ENCODE results near the gene GPR50. TPM values are rescaled to one million over a fixed set of nuclear protein-coding genes. Genes with fewer than 3 reads are reported as not detected.

The GPR50 gene
- total RNA-seq, 1 experiment from 2014 or later, result not detected

- BruUV-seq (replicated peaks), result no TSS peak
- H3K9me3 Mint-ChIP-seq (ENCODE audit: low read depth, unreplicated experiment), result peaks cover 4% of the 10 kb centered on the region
- intact Hi-C loops (cut with micrococcal nuclease; ENCODE audit: unreplicated experiment), result no loop called here
- no peak overlapping the region for H3K27ac Mint-ChIP-seq (ENCODE audit: unreplicated experiment)
- peaks cover 46% of the 10 kb centered on the region for H3K27me3 Mint-ChIP-seq (ENCODE audit: unreplicated experiment)
- H3K36me3 Mint-ChIP-seq (ENCODE audit: insufficient read depth, unreplicated experiment), result no peaks in the 10 kb centered on the region
- H3K4me3 Mint-ChIP-seq (ENCODE audit: low read depth, unreplicated experiment), result peak overlapping the region; percentile 20
- CTCF ChIA-PET, result no interaction called here
- DNase-seq, result no peak
- no peak for TF ChIP-seq CTCF (IDR thresholded peaks at IDR 0.05; ENCODE audit: unreplicated experiment)
- no peaks in the 10 kb centered on the region for H3K4me1 Mint-ChIP-seq (ENCODE audit: low read depth, unreplicated experiment)
Measured at GRCh38 chrX:151178746-151179145, 2.4 kb downstream of the GPR50 start.

- Mint-ChIP-seq H3K4me3 (ENCODE audit: low read depth, unreplicated experiment) (no peak overlapping the region), H3K36me3 (ENCODE audit: insufficient read depth, unreplicated experiment) (no peaks in the 10 kb centered on the region), H3K27ac (ENCODE audit: unreplicated experiment) (no peak overlapping the region), H3K4me1 (ENCODE audit: low read depth, unreplicated experiment) (no peaks in the 10 kb centered on the region), H3K27me3 (ENCODE audit: unreplicated experiment) (peaks cover 63% of the 10 kb centered on the region), H3K9me3 (ENCODE audit: low read depth, unreplicated experiment) (peaks cover 4% of the 10 kb centered on the region)
- BruUV-seq (replicated peaks), result no TSS peak
- intact Hi-C loops (cut with micrococcal nuclease; ENCODE audit: unreplicated experiment), result no loop called here
- DNase-seq, result no peak
- CTCF ChIA-PET, result no interaction called here
- no peak for TF ChIP-seq CTCF (IDR thresholded peaks at IDR 0.05; ENCODE audit: unreplicated experiment)
Measured at GRCh38 chrX:151180400-151180799, 4.0 kb downstream of the GPR50 start.

- Mint-ChIP-seq H3K4me3 (ENCODE audit: low read depth, unreplicated experiment) (no peak overlapping the region), H3K27me3 (ENCODE audit: unreplicated experiment) (peaks cover 63% of the 10 kb centered on the region), H3K9me3 (ENCODE audit: low read depth, unreplicated experiment) (peaks cover 4% of the 10 kb centered on the region), H3K36me3 (ENCODE audit: insufficient read depth, unreplicated experiment) (no peaks in the 10 kb centered on the region), H3K4me1 (ENCODE audit: low read depth, unreplicated experiment) (no peaks in the 10 kb centered on the region), H3K27ac (ENCODE audit: unreplicated experiment) (no peak overlapping the region)
- no TSS peak for BruUV-seq (replicated peaks)
- intact Hi-C loops (cut with micrococcal nuclease; ENCODE audit: unreplicated experiment), result no loop called here
- no peak for TF ChIP-seq CTCF (IDR thresholded peaks at IDR 0.05; ENCODE audit: unreplicated experiment)
- DNase-seq, result no peak
- CTCF ChIA-PET, result no interaction called here
Measured at GRCh38 chrX:151181088-151181487, 4.7 kb downstream of the GPR50 start.

GRCh38 chrX:151183233-151183753 is 6.9 kb downstream of the GPR50 start:
- Mint-ChIP-seq H3K4me1 (ENCODE audit: low read depth, unreplicated experiment) (no peaks in the 10 kb centered on the region), H3K27me3 (ENCODE audit: unreplicated experiment) (peaks cover 56% of the 10 kb centered on the region), H3K9me3 (ENCODE audit: low read depth, unreplicated experiment) (peaks cover 4% of the 10 kb centered on the region), H3K27ac (ENCODE audit: unreplicated experiment) (no peak overlapping the region), H3K36me3 (ENCODE audit: insufficient read depth, unreplicated experiment) (no peaks in the 10 kb centered on the region), H3K4me3 (ENCODE audit: low read depth, unreplicated experiment) (no peak overlapping the region)
- no peak for TF ChIP-seq CTCF (IDR thresholded peaks at IDR 0.05; ENCODE audit: unreplicated experiment)
- no peak for DNase-seq
- no TSS peak for BruUV-seq (replicated peaks)
- CTCF ChIA-PET, result no interaction called here
- intact Hi-C loops (cut with micrococcal nuclease; ENCODE audit: unreplicated experiment), result no loop called here
